Peyer's patch (tissue), 4 donors: ENCODE data around the gene TTYH2.

ENCODE experiments used
- POLR2A ChIP-seq, 2 donors: fragments of 450-650 bp; IDR thresholded peaks; one replicate each; pipeline ENCODE4 v1.5.1; 2017; ENCODE audit warnings: antibody characterized with exemption in 2 of 2, mild to moderate bottlenecking in 2 of 2, moderate library complexity in 2 of 2
- TF ChIP-seq, protein P1 (sequence below), 6 experiments: fragments of 450-650 bp in 4 of 6; fragments of 200-600 bp in 2 of 6; sonication (generic) in 1 of 6; IDR thresholded peaks; one replicate each; pipeline ENCODE4 v1.5.1; 2017 to 2019; ENCODE audit warnings: antibody characterized with exemption in 6 of 6, mild to moderate bottlenecking in 3 of 6, moderate library complexity in 1 of 6

GRCh38 chr17:74274709-74275340, 61.5 kb downstream of the TTYH2 start:
- no peak for TF ChIP-seq POLR2A (IDR thresholded peaks at IDR 0.05)
- TF ChIP-seq, protein P1, sequence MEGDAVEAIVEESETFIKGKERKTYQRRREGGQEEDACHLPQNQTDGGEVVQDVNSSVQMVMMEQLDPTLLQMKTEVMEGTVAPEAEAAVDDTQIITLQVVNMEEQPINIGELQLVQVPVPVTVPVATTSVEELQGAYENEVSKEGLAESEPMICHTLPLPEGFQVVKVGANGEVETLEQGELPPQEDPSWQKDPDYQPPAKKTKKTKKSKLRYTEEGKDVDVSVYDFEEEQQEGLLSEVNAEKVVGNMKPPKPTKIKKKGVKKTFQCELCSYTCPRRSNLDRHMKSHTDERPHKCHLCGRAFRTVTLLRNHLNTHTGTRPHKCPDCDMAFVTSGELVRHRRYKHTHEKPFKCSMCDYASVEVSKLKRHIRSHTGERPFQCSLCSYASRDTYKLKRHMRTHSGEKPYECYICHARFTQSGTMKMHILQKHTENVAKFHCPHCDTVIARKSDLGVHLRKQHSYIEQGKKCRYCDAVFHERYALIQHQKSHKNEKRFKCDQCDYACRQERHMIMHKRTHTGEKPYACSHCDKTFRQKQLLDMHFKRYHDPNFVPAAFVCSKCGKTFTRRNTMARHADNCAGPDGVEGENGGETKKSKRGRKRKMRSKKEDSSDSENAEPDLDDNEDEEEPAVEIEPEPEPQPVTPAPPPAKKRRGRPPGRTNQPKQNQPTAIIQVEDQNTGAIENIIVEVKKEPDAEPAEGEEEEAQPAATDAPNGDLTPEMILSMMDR (IDR thresholded peaks at IDR 0.05): no peak
